GM21786 (cell line): ENCODE results near the gene LRRC74B.
"Not testable (repeated sequence)": the region's sequence is repeated elsewhere in the genome, so short reads cannot be mapped to it uniquely, and the experiment has no call there.

Experiments
- ATAC-seq: cut with Tn5 transposase; IDR thresholded peaks from one replicate; pipeline ENCODE4 v1.9.1; 2021; ENCODE audit not compliant: unreplicated experiment

Gene LRRC74B

DNA sequence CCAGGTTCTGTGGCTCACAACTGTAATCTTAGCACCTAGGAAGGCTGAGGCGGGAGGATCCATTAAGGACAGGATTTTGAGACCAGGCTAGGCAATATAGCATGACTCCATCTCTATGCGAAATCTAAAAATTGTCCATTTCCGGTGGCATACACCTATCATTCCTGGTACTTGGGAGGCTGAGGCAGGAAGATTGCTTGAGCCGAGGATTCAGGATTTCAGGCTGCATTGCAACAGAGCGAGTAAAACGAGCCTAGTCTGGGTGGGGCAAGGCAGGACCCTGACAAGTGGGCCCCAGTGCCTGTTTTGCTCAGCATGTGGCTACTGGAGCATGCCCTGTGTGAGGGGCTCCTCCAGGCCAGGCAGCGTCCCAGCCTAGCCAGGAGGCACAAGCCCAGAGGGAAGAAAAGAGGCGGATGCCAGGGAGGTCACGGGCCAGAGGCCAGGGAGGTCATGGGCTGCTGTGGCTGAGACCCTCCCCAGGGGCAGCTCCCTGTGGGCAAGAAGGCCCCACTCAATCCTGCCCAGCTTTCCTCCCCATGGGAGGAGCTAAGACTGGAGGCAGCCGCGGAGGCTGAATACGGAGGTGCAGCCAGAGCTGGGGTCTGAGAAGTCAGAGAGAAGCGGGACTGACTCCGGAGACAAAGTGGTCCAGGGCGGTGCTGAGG is 8.4 kb downstream of the LRRC74B start:
- ATAC-seq, result no peak

DNA sequence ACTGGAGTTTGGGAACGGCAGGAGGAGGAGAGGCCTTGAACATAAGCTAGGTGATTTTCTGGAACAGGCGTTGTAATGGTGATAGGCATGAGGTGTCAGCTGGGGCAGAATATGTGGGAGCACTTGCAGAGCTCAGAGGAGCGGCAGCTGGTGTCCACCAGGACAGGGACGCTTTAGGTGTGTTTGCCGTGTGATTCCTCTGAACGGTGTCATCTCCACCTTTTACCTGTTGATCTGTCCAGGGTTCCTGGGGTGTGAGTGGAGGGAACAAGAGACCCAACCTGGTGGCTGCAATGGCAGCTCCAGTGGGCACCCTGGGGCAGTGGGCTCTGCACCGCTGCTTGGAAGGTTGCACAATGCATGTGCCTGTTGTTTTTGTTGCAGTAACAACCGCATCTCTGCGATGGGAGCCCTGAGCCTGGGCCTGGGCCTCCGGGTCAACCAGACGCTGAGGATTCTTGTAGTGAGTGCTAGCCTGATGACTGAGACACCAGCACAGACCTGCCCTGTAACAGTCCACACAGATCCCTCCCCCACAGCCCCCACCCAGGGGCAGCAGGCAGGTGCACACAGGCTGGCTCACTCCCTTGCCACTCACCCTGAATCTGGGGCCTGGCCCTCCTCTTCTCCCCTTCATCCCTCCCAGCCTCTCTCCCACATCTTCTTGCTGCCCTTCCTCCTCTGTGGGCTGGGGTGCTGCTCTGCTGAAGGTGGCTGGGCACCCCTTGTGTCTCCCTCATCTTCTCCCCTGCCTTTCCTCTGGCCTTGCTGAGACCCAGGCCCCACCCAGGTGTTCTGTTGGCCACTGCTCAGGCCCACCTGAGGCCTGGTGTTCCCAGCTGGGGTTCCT is 9.2 kb downstream of the LRRC74B start:
- no peak for ATAC-seq

DNA sequence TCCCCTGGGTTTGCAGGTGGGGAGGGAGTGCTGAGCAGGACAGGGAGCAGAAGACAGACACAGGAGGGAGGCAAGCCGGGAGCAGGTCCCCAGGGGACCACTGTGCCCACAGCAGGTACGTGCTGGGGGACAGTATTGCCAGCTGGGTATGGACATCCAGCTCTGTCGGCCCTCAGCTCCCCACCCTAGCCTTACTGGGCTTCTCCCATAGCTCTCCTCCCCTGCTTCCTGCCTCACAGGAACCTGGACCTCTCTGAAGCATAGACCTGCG is 9.8 kb downstream of the LRRC74B start:
- no peak for ATAC-seq

DNA sequence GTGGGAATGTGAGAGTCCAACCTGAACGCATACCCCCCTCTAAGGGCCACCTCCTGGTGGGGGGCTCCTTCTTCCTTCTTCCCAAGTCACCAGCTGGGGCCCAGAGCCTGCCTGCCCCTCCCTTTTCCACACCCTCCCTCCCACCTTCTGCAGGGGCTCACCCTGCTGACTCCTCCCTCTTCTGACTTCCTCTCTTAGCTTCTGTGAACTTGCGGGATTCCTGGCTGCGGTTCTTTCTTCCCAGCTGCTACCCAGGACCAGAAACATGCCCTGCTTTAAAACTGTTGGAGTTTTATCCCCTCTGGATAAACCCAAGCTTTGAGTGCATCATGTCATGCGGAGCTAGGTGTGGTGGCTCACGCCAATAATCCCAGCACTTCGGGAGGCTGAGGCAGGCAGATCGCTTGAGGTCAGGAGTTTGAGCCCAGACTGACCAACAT is 10.2 kb downstream of the LRRC74B start:
- ATAC-seq, result no peak

DNA sequence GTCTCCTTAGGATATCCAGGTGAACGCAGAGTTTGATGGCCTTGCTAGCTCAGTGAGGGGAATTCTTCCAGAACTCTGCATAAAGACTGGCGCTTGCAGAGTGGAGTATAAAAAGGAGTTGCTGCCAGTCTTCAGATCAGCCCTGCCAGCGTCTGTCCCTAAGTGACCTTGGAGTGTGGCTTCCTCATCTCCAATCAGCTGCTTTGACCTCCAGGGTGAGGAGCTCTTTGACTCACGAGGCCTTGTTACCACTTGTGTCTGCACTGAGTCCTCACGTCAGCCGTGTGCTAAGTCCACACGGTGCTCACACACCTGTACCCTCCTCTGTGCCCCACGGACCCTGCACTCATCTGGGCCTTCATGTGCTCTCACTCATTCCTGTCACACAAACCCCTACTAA is 14.6 kb downstream of the LRRC74B start:
- not testable (repeated sequence) for ATAC-seq

DNA sequence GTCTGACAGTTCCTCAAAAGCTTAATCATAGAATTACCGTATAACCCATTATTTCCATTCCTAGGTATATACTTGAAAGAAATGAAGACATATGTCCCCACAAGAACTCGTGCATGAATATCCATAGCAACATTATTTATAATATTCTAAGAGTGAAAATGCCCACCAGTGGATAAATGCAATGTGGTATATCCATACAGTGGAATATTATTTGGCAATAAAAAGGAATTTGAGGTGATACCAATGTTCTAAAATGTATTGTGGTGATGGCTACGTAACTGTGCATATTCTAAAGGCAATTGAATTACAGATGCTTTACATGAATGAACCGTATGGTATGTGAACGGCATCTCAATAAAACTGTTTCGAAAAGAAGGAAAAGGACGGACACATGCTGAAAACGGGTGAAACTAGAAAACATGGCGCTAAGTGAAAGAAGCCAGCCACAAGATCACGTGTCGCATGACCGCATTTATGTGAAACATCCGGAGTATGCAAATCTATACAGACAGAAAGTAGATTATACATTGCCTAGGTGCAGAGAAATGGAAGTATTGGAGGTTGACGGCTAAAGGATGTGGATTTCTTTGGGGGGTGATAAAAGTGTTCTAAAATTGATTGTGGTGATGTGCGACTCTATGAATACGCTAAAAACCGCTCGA is 16.0 kb downstream of the LRRC74B start:
- ATAC-seq, result not testable (repeated sequence)

DNA sequence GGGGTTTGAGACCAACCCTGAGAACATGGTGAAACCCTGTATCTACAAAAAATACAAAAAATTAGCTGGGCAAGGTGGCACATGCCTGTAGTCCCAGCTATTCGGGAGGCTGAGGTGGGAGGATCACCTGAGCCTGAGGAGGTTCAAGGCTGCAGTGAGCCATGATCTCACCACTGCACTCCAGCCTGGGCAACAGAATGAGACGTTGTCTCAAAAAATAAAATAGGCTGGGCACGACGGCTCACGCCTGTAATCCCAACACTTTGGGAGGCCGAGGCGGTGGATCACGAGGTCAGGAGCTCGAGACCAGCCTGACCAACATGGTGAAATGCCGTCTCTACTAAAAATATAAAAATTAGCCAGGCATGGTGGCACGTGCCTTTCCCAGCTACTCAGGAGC is 18.7 kb downstream of the LRRC74B start:
- not testable (repeated sequence) for ATAC-seq

DNA sequence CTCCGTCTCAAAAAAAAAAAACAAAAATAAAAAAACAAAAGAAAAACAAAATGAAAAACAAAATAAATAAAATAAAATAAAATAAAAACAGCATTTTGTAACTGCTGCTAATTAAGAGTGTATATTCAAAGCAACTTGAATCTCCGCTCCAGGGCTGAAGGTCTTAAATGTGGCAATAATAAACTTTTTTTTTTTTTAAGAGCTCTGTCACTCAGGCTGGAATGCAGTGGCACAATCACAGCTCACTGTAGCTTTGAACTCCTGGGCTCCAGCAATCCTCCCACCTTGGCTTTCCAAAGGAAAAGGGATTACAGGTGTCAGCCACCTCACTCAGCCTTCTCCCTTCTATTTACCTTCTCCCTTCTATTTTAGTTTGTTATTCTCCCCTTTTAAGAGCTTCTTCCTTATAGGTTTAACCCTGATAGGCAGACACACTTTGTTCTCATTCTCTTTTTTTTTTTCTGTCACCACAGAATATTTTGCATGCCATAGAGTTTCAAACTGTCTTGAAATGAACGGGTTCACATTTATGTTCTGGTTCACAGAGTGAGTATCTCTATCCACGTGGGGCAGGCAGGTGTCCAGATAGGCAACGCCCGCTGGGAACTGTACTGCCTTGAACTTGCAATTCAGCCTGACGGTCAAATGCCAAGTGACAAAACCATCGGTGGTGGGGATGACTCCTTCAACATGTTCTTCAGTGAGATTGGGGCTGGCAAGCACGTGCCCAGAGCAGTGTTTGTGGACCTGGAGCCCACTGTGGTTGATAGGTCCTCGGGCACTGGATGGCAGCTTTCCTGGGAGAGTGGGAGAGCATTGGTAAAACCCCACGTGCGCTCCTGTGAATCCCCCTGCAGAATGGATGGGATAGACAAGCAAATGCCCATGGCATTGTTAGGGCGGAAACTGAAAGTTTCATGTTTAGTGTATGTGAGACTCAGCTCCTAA is 19.4 kb downstream of the LRRC74B start:
- no peak for ATAC-seq

DNA sequence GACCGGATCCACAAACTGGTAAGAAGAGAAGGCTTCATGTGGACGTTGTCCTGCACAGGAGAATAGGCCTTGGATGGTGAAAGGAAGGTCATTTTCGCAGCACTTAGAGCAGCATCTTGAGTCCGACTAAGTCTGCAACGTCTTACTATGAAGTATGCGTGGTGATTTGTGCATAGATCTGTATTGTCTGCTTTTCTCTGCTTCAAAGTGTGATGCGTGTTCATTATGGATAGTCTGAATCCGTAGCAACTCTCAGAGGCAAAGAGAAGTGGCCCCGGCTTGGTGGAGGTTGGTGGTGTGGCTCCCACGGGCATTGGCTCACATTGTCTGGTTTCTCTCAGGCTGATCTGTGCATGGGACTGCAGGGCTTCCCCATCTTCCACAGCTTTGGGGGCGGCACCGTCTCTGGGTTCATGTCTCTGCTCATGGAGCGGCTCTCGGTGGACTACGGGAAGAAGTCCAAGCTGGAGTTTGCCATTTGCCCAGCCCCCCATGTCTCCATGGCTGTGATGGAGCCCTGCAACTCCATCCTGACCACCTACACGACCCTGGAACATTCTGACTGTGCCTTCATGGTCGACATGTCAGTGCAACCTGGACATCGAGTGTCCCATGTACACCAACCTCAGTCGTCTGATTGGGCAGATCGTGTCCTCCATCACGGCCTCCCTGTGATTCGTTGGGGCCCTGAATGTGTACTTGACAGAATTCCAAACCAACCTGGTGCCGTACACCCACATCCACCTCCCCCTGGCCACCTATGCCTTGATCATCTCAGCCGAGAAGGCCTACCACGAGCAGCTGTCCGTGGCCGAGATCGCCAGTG is 21.5 kb downstream of the LRRC74B start:
- no peak for ATAC-seq

DNA sequence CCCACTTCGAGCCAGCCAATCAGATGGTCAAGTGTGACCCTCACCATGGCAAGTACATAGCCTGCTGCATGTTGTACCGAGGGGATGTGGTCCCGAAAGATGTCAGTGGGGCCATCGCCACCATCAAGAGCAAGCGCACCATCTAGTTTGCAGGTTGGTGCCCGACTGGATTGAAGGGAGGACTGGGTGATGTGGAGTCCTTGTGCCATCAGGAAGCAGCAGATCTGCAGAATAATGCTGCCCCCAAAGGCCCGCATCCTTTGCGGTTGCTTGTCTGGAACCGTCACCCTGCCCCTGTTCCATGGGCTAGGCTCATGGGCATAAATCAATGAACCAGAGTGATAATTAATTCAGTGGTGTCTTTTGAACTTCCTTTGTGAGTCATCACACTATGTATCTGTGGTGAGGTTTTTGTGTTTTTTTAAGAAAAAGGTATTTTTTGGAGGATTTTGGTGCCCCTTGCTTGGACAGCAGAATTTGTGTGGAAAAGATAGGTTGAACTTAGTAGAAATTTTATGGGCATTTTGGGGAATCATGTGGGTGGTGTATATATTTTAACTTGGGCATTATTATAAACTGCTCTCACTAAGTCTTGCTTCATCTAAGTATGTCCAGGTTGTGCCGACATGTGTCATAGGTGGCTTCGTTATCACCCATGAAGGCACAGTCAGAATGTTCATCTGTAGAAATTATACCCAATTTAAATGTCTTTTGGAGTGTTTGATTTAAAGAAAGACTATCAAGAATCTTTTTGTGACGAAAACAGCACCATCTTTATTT is 22.3 kb downstream of the LRRC74B start:
- no peak for ATAC-seq

DNA sequence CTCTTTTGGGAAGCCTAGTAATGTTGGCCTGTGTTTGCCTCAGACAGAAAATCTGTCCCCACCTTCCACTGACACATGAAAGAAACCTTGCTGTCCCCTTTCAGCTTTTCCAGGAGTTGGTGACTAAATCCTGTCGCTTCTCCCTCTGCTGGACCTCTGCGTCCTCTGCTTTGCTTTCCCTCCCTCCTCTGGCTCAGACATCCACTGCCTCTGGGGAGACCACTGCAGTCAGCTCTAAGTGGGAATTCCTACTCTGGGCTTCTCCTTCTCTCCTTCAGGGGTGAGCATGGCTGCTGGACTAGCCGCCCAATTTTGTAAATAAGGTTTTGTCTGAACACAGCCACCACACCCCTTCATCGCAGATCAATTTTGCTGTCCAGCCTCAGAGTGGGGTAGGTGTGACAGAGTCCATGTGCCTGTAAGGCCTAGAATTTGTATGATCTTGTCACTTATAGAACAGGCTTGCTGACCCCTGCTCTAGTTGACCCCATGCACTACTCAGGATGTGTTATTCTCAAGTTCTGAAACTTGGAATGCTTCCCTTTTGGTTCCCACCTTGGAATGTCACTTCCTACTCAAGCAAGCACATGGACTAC is 23.0 kb downstream of the LRRC74B start:
- no peak for ATAC-seq

DNA sequence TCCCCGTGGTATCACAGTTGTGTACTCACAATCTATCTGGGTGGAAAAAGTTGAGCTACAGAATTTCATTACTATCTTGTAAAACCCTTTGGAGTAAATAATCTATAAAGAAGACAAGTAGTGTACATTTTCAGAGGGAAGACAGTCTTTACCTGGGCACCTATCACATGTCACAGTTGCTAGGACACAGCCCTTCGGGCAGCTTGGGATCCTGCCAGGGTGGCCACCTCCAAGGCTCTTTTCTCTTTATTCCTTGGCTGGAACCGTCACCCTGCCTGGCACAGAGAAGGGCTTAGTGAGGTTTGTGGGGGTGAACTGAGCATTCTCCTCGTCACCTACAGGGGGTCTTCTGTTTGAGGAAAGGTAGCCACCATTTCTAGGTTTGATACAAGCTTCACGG is 23.6 kb downstream of the LRRC74B start:
- ATAC-seq, result no peak

DNA sequence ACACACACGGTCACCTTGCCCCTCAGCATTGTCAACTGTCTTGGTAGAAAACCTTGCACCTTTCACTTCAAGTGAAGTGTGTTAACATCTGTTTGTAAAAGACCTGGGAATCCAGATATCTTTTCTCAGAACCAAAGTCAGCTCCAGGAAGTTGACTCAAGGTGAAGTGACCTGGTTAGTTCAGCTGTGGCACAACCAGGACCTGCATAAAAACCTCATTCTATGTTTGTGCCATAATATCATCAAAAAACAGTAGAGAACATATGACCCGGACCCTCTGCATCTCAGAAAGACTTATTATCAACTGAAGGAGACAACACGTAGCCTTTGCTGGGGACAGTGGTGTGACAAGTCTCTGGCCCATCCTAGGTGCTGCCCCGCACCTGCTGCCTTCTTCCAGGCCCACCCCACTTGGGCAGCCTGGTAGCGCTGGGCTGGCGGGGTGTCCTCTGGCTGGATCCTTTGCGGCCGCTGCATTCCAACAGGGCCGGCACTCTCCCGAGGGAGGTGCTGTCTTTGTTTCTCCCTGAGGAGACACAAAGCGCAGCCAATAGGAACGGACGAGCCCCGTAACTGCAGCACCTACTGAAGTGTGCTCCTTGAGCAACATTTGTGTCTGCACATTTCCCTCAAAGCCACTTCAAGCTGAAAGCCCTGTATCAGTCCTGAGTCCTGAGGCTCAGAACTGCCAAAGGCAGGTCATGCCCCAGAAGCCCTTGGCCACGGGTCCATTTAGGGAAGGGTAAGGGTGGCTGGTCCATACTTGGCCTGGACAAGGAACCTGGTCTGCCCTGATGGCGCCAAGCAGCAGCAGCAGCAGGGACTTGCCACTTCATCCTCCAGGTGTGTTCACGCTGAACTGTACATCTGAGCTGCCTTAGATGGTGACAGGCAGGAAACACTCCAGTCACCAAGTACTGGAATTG is 25.2 kb downstream of the LRRC74B start:
- ATAC-seq, result no peak

DNA sequence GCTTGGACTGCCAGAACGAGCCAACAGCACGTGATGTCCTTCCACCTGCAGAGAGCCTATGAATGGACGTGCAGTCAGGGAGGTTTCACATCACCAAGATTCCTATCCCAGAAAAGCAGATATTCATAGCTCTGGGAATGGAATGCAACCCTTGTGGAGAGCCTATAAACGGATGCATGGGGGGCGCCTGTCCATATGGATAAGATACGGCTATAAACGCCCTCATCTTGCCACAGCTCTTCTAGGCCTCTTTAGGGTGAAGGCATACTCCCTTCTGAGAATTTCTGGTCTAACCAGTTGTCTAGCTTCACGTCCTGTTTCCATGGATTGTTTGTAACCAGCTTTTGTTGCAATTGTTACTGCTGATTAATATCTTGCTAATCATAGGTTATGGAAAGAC is 26.1 kb downstream of the LRRC74B start:
- ATAC-seq, result not testable (repeated sequence)

DNA sequence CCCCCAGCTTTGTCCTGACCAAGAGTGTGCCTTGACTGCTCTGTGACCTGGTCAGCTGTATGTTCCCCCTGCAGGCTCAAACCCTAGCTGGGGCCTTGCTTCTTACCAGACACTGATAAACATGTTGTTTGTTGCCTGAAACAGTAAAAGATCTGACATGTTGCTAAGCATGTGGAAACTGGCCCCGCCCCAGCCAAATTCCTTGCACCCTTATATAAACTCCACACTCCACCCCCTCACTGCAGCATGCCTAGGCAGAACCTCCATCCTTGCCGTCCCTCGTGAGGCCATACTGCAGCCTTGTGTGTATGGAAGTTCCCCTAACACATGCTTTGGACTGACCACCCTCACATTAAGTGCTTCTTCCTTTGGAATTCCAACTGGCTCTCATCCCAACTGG is 27.3 kb downstream of the LRRC74B start:
- no peak for ATAC-seq

DNA sequence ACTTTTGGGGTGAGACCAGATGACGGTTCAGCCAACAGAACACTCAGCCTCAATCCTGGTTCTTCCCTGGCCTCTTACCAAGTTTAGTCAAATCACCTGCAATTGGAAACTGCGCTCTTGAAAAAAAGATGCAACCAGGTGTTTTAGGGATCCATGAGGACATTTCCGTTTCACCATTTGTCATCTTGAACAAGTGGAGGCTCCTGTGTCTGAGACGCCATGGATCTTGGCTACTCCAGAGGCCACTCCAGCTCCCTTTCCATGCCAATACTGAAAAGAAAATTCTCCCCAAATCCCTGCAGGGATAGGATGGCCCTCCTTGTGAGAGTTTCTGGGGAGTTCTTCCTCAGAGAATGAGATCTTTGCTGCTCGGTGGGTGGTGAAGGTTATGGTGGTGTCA is 27.7 kb downstream of the LRRC74B start:
- ATAC-seq, result no peak

DNA sequence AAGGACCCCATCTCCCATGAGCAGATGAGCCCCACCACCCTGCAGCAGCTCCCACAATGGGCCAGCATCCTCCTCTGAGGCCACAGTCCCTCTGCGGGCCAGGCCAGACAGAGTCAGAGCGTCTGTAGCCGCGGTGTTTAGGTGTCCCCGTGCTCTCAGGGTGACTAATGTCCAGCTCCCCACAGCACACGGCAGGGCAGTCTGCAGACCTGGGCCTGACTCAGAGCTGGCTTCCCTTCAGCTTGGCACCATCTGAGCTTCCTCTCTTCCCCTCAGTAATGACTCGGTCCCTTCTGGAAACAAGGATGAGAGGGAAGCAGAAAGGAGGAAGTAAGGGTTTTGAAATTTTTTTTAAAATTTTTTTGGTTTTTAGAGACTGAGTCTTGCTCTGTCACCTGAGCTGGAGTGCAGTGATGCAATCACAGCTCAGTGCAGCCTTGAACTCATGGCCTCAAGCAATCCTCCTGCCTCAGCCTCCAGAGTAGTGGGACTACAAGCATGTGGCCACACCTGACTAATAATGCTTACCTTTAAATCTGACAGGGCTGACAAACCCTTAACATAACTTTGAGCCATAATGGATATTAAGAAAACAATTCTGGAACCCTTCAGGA is 28.5 kb downstream of the LRRC74B start:
- ATAC-seq, result no peak
